Right lobe of liver (tissue), 6 donors: Measurements from ENCODE around the gene PROC. TPM values are rescaled to one million over a fixed set of nuclear protein-coding genes. Genes with fewer than 3 reads are reported as not detected.

ENCODE experiments used
- ATAC-seq, 4 donors: fragments of 200-7000 bp; cut with Tn5 transposase; one replicate each; pipeline ENCODE4 v1.9.1; 2020; ENCODE audit warnings: mild to moderate bottlenecking in 4 of 4, moderate library complexity in 4 of 4
- DNase-seq, 3 donors: peaks; one replicate each; pipeline ENCODE4 v3.0.0-alpha.2; 2020
- H3K27ac ChIP-seq, 3 donors: fragments of 200-600 bp; one replicate each; pipeline ENCODE4 v1.8.0; 2022
- H3K27me3 ChIP-seq, 2 donors: fragments of 200-600 bp; one replicate each; pipeline ENCODE4 v1.8.0; 2022
- H3K36me3 ChIP-seq, 4 donors: fragments of 200-600 bp; sonication (generic) in 1 of 4; one replicate each; pipeline versions ENCODE4 v1.5.1 to v1.8.0; 2017 to 2022; ENCODE audit warnings: control low read depth in 1 of 4
- H3K4me1 ChIP-seq, 4 donors: fragments of 200-600 bp; sonication (generic) in 1 of 4; one replicate each; pipeline versions ENCODE4 v1.5.1 to v1.8.0; 2017 to 2022; ENCODE audit warnings: control low read depth in 1 of 4
- H3K4me3 ChIP-seq, 3 donors: fragments of 200-600 bp; one replicate each; pipeline ENCODE4 v1.8.0; 2022
- H3K9me3 ChIP-seq, 4 donors: fragments of 200-600 bp; sonication (generic) in 1 of 4; one replicate each; pipeline versions ENCODE4 v1.5.1 to v1.8.0; 2017 to 2022; ENCODE audit warnings: control low read depth in 1 of 4
- POLR2A ChIP-seq: fragments of 450-650 bp; IDR thresholded peaks from one replicate; pipeline ENCODE4 v1.6.1; 2017; ENCODE audit warnings: antibody characterized with exemption, mild to moderate bottlenecking
- WGBS: methylation state at CpG from one replicate; pipeline ENCODE4 v1.1.6; 2018; ENCODE audit warnings: low coverage, low lambda C conversion rate; ENCODE audit not compliant: insufficient coverage; ENCODE audit errors: missing lambda C conversion rate; 5-methylcytosine and 5-hydroxymethylcytosine counted together
- intact Hi-C, 2 donors: fragments of 100-400 bp; cut with DNase I; formaldehyde crosslinking; loops; one replicate each; pipeline versions ENCODE4 v1.11.2 to v1.14.1; 2022
- total RNA-seq, 6 experiments: library from RNA; depleted of rRNA in 2 of 6; stranded (reverse); fragments of >200 nt in 2 of 6; fragmentation: NEBNext Ultra II Directional in 3 of 6; extraction: Animal tissue kit (Norgen Biotek cat#: 25700) in 3 of 6; gene quantifications; one replicate each; pipeline versions ENCODE4 v1.1.0 to v1.2.4, GENCODE V29; 2016 to 2023
- TF ChIP-seq, protein P1 (sequence below), 4 donors: fragments of 200-600 bp in 3 of 4; fragments of 450-650 bp in 1 of 4; IDR thresholded peaks; one replicate each; pipeline versions ENCODE4 v1.5.1 to v1.8.0; 2016 to 2022; ENCODE audit warnings: antibody characterized with exemption in 4 of 4, mild to moderate bottlenecking in 2 of 4
- donor health status: DM: no; HTN: yes; CAD: no.
- donor health status: DM: no; HTN: no; CAD: no.
- donor health status: DM: no; HTN: no; CAD: no.
- donor health status: DM: no; HTN: yes; CAD: no.
- donor health status: DM: no; HTN: yes; CAD: no.

PROC gene
- total RNA-seq, 6 experiments from 2014 or later: 224 to 447 (median 319) TPM

DNA sequence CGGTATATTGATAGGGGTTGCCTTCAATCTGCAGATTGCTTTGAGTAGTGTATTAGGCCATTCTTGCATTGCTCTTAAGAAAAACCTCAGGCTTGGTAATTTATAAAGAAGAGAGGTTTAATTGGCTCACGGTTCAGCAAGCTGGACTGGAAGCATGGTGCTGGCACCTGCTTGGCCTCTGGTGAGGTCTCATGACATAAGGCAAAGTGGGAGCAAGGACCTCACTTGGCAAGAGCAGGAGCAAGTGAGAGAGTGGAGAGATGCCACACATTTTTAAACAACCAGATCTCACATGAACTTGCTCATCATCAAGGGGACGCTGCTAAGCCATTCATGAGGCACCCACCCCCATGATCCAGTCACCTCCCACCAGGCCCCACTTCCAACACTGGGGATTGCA is 35.4 kb upstream of the PROC start:
- Histone ChIP-seq H3K36me3 (no peaks in the 10 kb centered on the region), H3K4me3 (no peak overlapping the region), H3K4me1 (peaks cover 0 to 43% (median 6%) of the 10 kb centered on the region in 4 donors), H3K9me3 (no peaks in the 10 kb centered on the region), H3K27ac (peak overlapping the region in 1 of 3 donors; percentile 17), H3K27me3 (no peaks in the 10 kb centered on the region)
- intact Hi-C loops: no loop called here
- DNase-seq: peak; percentile 39 to 72 (median 70)
- 40% methylated on average over 3 of the region's 3 CpGs for WGBS
- TF ChIP-seq, protein P1, sequence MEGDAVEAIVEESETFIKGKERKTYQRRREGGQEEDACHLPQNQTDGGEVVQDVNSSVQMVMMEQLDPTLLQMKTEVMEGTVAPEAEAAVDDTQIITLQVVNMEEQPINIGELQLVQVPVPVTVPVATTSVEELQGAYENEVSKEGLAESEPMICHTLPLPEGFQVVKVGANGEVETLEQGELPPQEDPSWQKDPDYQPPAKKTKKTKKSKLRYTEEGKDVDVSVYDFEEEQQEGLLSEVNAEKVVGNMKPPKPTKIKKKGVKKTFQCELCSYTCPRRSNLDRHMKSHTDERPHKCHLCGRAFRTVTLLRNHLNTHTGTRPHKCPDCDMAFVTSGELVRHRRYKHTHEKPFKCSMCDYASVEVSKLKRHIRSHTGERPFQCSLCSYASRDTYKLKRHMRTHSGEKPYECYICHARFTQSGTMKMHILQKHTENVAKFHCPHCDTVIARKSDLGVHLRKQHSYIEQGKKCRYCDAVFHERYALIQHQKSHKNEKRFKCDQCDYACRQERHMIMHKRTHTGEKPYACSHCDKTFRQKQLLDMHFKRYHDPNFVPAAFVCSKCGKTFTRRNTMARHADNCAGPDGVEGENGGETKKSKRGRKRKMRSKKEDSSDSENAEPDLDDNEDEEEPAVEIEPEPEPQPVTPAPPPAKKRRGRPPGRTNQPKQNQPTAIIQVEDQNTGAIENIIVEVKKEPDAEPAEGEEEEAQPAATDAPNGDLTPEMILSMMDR (IDR thresholded peaks at IDR 0.05): no peak
- TF ChIP-seq POLR2A: no peak
- ATAC-seq: peak; percentile 31 to 52 (median 40)

DNA sequence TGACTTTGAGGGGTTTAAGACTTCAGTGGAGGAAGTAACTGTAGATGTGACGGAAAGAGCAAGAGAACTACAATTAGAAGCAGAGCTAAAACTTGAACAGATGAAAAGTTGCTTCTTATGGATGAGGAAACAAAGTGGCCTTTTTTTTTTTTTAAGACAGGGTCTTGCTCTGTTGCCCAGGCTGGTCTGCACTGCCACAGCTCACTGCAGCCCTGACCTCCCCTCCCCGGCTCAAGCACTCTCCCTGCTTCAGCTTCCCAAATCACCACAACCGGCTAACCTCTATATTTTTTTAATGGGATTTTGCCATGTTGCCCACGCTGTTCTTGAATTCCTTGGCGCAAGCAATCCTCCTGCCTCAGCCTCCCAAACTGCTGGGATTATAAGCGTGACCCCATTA is 33.7 kb upstream of the PROC start:
- ATAC-seq (no peak), DNase-seq (no peak)
- intact Hi-C loops: no loop called here
- no peak for TF ChIP-seq POLR2A
- TF ChIP-seq, protein P1 (IDR thresholded peaks at IDR 0.05): no peak
- peaks cover 0 to 45% (median 10%) of the 10 kb centered on the region in 4 donors for H3K4me1 ChIP-seq
- H3K4me3 ChIP-seq: no peak overlapping the region
- WGBS: 88% methylated on average over 6 of the region's 6 CpGs
- no peaks in the 10 kb centered on the region for H3K9me3 ChIP-seq
- no peaks in the 10 kb centered on the region for H3K36me3 ChIP-seq
- H3K27ac ChIP-seq: no peak overlapping the region
- H3K27me3 ChIP-seq: no peaks in the 10 kb centered on the region

DNA sequence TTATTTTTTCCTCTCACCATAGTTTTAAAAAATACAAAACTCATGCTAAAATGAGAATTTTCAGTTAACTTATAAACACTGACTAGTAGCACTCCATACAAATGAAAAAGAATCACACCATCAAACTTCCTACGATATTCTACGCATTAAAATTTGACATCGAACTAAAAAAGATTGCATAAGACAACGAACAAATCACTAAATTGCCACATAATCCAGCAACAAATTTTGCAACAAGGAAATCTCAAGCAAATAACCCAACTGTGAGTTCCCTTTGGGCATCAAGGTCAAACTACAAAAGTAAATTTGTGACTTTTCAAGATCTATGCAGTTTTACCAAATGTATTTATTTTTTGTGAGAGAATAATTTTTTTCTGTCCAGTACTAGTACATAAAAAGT is 32.0 kb upstream of the PROC start:
- WGBS: 13% methylated on average over 4 of the region's 4 CpGs
- Histone ChIP-seq H3K4me3 (peak overlapping the region; percentile 80 to 91 (median 89)), H3K27ac (peak overlapping the region; percentile 99 to 100 (median 100))

DNA sequence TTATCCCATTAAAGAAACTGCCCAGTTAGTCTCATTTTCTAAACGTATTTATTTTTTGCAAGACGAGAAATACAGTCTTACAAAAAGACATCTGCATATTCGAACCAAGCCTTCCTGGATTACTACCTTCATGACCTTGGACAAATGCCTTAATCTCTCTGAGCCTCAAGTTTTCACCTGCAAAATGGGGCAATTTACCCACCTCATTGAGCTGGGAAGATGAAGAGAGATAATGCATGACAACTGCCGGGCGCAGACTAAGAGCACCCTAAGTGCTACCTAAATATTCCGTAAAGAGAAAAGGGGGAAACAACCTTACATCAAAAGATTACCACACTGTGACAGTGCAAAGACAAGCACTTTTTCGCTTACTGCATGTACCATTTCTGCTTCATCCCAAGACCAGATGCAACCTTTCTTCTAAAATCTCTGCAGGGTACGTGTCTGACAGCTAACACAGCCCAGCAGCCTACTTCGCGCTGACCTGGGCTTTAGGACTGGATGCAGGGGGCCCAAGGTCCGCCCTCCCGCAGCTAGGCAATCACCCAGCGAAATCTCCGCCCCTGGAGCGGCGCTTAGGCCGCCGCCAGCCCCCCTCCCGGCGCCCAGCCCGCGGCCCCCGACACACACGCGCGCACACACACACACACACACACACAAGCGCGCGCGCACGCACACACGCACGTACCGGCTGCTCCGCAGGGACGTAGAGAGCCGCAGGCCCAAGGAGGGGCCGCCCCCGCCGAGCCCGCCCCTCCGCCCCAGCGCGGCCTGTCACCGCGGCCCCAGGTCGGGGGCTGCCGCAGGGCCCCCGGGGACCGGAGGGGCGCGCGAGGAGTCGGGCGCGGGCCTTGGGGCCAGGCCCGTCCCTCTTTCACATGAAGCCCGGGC is 31.2 kb upstream of the PROC start:
- H3K27me3 ChIP-seq: no peaks in the 10 kb centered on the region
- peak overlapping the region; percentile 80 to 91 (median 89) for H3K4me3 ChIP-seq
- ATAC-seq (peak; percentile 65 to 84 (median 80)), DNase-seq (peak; percentile 89 to 93 (median 90))
- no peaks in the 10 kb centered on the region for H3K36me3 ChIP-seq
- no peaks in the 10 kb centered on the region for H3K9me3 ChIP-seq
- peak overlapping the region; percentile 99 to 100 (median 100) for H3K27ac ChIP-seq
- WGBS: 1% methylated on average over 7 of the region's 58 CpGs
- no peak for TF ChIP-seq POLR2A
- TF ChIP-seq, protein P1 (IDR thresholded peaks at IDR 0.05): no peak
- peaks cover 0 to 45% (median 8%) of the 10 kb centered on the region in 4 donors for H3K4me1 ChIP-seq
- intact Hi-C loops: no loop called here

More for the DNA sequence above, 32.0 kb upstream of the PROC start:
- no peak for TF ChIP-seq POLR2A
- TF ChIP-seq, protein P1 (IDR thresholded peaks at IDR 0.05): no peak
- DNase-seq (no peak), ATAC-seq (no peak)
- Histone ChIP-seq H3K27me3 (no peaks in the 10 kb centered on the region), H3K9me3 (no peaks in the 10 kb centered on the region), H3K4me1 (peaks cover 0 to 45% (median 8%) of the 10 kb centered on the region in 4 donors), H3K36me3 (no peaks in the 10 kb centered on the region)
- intact Hi-C loops: no loop called here
